ENCODE data around the gene ANTXRL. TPM values are rescaled to one million over a fixed set of nuclear protein-coding genes. Genes with fewer than 3 reads are reported as not detected.

The ANTXRL gene
- total and polyA plus RNA-seq, 2 of the 8 experiments (the other 6 are each of a cell fraction or from before 2014, with no cell fraction given): not detected

DNA sequence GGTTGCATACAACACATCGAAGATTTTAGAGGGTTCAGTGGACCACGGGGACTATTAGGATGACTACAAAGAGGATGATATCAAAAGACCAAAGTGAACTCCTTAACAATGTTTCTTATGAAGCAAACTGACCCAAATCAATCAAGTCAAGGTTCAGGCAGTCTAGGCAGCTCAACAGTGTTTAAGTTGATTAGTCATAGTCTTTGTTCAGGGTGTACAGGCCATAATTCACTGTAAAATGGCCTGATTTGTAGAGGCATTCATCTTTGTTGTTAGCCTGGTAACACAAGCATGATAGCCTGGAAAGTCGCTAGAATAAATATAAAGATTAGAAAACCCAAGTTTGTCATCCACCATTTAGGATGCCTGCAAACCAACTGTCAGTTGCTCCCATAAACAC is 32.6 kb downstream of the ANTXRL start:
- Histone ChIP-seq H2BK5ac (ENCODE audit: low read depth, low read length) (no peak overlapping the region), H2BK12ac (ENCODE audit: low read depth, low read length) (no peak overlapping the region)
- TF ChIP-seq MAFK (IDR thresholded peaks at IDR 0.05; ENCODE audit: low read depth, low read length) (no peak), CBX5 (IDR thresholded peaks at IDR 0.05; ENCODE audit: low read depth, low read length) (no peak), EZH2 (IDR thresholded peaks at IDR 0.05; ENCODE audit: low read depth, low read length, severe bottlenecking) (no peak), KDM4A (IDR thresholded peaks at IDR 0.05; ENCODE audit: low read depth, low read length, severe bottlenecking) (no peak), CHD1 (IDR thresholded peaks at IDR 0.05; ENCODE audit: low read depth, low read length) (no peak)

More for the DNA sequence above, 32.6 kb downstream of the ANTXRL start:
- DNase-seq (ENCODE audit: low read depth in 1 of 2, low spot score in 2 of 2) (no peak), FAIRE-seq (no peak)
- Histone ChIP-seq H3K27ac (ENCODE audit: low read depth, low read length) (no peak overlapping the region), H3K9me3 (ENCODE audit: insufficient read depth in 2 of 2, low read depth in 1 of 2, low read length in 1 of 2) (no peaks in the 10 kb centered on the region), H3K18ac (ENCODE audit: extremely low read depth, low read length) (no peak overlapping the region), H3K9ac (replicated peaks in 1 of 4; ENCODE audit: extremely low read depth in 1 of 4, low read depth in 3 of 4, low read length in 3 of 4) (no peak overlapping the region), H4K5ac (ENCODE audit: insufficient read length, low read depth, low read length) (no peak overlapping the region), H2AK5ac (ENCODE audit: low read depth, low read length) (no peak overlapping the region), H3K56ac (replicated peaks; ENCODE audit: insufficient read length, low read depth, low read length) (no peak overlapping the region), H2BK15ac (ENCODE audit: low read length) (no peak overlapping the region), H3K79me1 (ENCODE audit: low read depth, low read length) (no peaks in the 10 kb centered on the region), H3K23ac (ENCODE audit: insufficient read length) (no peak overlapping the region), H3K4ac (replicated peaks; ENCODE audit: insufficient read length, low read depth, low read length) (no peak overlapping the region), H3K4me2 (ENCODE audit: insufficient read depth in 1 of 2, low read depth in 2 of 2, low read length in 2 of 2) (no peak overlapping the region), H2BK20ac (ENCODE audit: low read length) (no peak overlapping the region), H2BK120ac (replicated peaks; ENCODE audit: low read depth, low read length) (no peak overlapping the region), H4K91ac (replicated peaks; ENCODE audit: insufficient read length, low read length) (no peak overlapping the region), H4K8ac (ENCODE audit: extremely low read depth, insufficient read depth, low read length) (no peak overlapping the region), H4K20me1 (replicated peaks in 1 of 2; ENCODE audit: control insufficient read depth in 1 of 2, insufficient read depth in 2 of 2, low read length in 2 of 2) (no peaks in the 10 kb centered on the region), H3K4me3 (ENCODE audit: extremely low read depth in 1 of 4, insufficient read depth in 2 of 4, low read depth in 3 of 4, low read length in 4 of 4) (no peak overlapping the region), H3K27me3 (replicated peaks in 1 of 4; ENCODE audit: control insufficient read depth in 3 of 4, extremely low read depth in 1 of 4, insufficient read depth in 3 of 4, low read length in 3 of 4) (no peaks in the 10 kb centered on the region; a peak in 1 of 7 replicates), H2AFZ (ENCODE audit: low read length) (no peak overlapping the region), H3K36me3 (ENCODE audit: control insufficient read depth in 2 of 4, insufficient read depth in 4 of 4, low read length in 3 of 4) (no peaks in the 10 kb centered on the region), H3K14ac (ENCODE audit: insufficient read length) (no peak overlapping the region), H3K4me1 (replicated peaks in 1 of 4; ENCODE audit: control insufficient read depth in 3 of 4, insufficient read depth in 4 of 4, low read length in 3 of 4) (peaks cover 0 to 7% (median 2%) of the 10 kb centered on the region in 4 experiments; a peak in 2 of 7 replicates), H3K23me2 (ENCODE audit: low read depth, low read length) (no peaks in the 10 kb centered on the region), H3K79me2 (ENCODE audit: control insufficient read depth in 1 of 2, insufficient read depth in 2 of 2, low read length in 2 of 2) (no peaks in the 10 kb centered on the region)
- 83% methylated on average over 3 of the region's 3 CpGs; no CpG with 5 or more reads in 1 of the 2 experiments for WGBS, 2 experiments (ENCODE audit: extremely low coverage in 1 of 2, insufficient coverage in 1 of 2, insufficient read length in 1 of 2, insufficient replicate concordance in 2 of 2, low coverage in 1 of 2, low lambda C conversion rate in 2 of 2, missing lambda C conversion rate in 1 of 2)
- POLR2A ChIA-PET (ENCODE audit: partially characterized antibody): no interaction called here
- CTCF ChIA-PET (ENCODE audit: partially characterized antibody): interaction anchor here (0.7 kb wide), 1 partner anchor 10 kb away, joined by 3 read pairs; no protein-coding TSS in a partner anchor

Data from H1 (cell line).